K562 (cell line): ENCODE measurements around the gene SC5D. TPM values are rescaled to one million over a fixed set of nuclear protein-coding genes. Genes with fewer than 3 reads are reported as not detected.

ENCODE experiments used
- ATAC-seq: fragments of 200-7000 bp; cut with Tn5 transposase; 3 replicates; pipeline ENCODE4 v1.9.1; 2020; ENCODE audit warnings: moderate library complexity
- BruUV-seq: library from RNA; stranded (reverse); fragments of 400-500 nt; replicated peaks from 2 replicates; lab custom pipeline; 2021; lab: Mats Ljungman, UMichigan
- CTCF ChIA-PET: fragments of 300-600 bp; formaldehyde crosslinking; extraction: SDS; loops from one replicate; lab custom pipeline; 2021; ENCODE audit warnings: low intra/inter-chr PET ratio; lab: Yijun Ruan, JAX
- POLR2A ChIA-PET: fragments of 300-600, 350-650 bp; sonication (Branson Sonifier 250); formaldehyde crosslinking; extraction: SDS; loops from one replicate; lab custom pipeline; 2021; ENCODE audit warnings: antibody characterized with exemption, inconsistent platforms; lab: Yijun Ruan, JAX
- DNase-seq, 4 experiments: peaks; one replicate each; pipeline versions ENCODE4 v3.0.0 to v3.0.0-alpha.2; 2011 to 2018; ENCODE audit warnings: low spot score in 3 of 4, mixed read lengths in 3 of 4; ENCODE audit errors: extremely low read depth in 1 of 4
- FAIRE-seq: peaks from 2 replicates; lab custom pipeline; 2011; peaks lifted over from hg19 to GRCh38; lab: Jason Lieb, UNC
- H2AFZ ChIP-seq: 2 replicates; pipeline ENCODE4 v1.6.0; 2011; ENCODE audit warnings: low read depth, low read length, control low read depth, inconsistent platforms
- H3K27ac ChIP-seq: fragments of 200-600 bp; 3 replicates; pipeline ENCODE4 v1.8.0; 2011; ENCODE audit warnings: low read depth, mild to moderate bottlenecking, control low read depth, inconsistent platforms, low read length, moderate library complexity, mixed read lengths; ENCODE audit errors: extremely low read depth
- H3K27me3 ChIP-seq, 2 experiments: fragments of 300-600 bp in 1 of 2; 2 replicates in 1 of 2; 3 replicates in 1 of 2; pipeline versions ENCODE4 v1.6.0 to v1.8.0; 2011; ENCODE audit warnings: inconsistent platforms in 2 of 2, low read length in 2 of 2, mild to moderate bottlenecking in 1 of 2, mixed read lengths in 1 of 2, moderate library complexity in 1 of 2; ENCODE audit not compliant: control insufficient read depth in 2 of 2, insufficient read depth in 2 of 2
- H3K36me3 ChIP-seq: fragments of 300-600 bp; 3 replicates; pipeline ENCODE4 v1.8.0; 2011; ENCODE audit warnings: mild to moderate bottlenecking, low read length, inconsistent platforms; ENCODE audit not compliant: control insufficient read depth, insufficient read depth
- H3K4me1 ChIP-seq, 2 experiments: fragments of 200-600 bp in 1 of 2; replicated peaks in 1 of 2; 2 replicates in 1 of 2; 3 replicates in 1 of 2; pipeline versions ENCODE4 v1.5.1 to v1.8.0; 2011; ENCODE audit warnings: inconsistent platforms in 2 of 2, low read length in 2 of 2, mild to moderate bottlenecking in 1 of 2, mixed read lengths in 1 of 2, moderate library complexity in 1 of 2; ENCODE audit not compliant: control insufficient read depth in 2 of 2, insufficient read depth in 2 of 2
- H3K4me2 ChIP-seq: 2 replicates; pipeline ENCODE4 v1.6.1; 2011; ENCODE audit warnings: low read length, control low read depth, inconsistent platforms, mixed read lengths; ENCODE audit not compliant: insufficient read depth
- H3K4me3 ChIP-seq: fragments of 200-600 bp; sonication (generic), shearing (Covaris generic); 2 replicates; pipeline ENCODE4 v1.5.1; 2016; ENCODE audit warnings: control low read depth, inconsistent platforms
- H3K79me2 ChIP-seq: fragments of 200-600 bp; 3 replicates; pipeline ENCODE4 v1.8.0; 2011; ENCODE audit warnings: low read length, inconsistent platforms; ENCODE audit not compliant: control insufficient read depth, insufficient read depth
- H3K9ac ChIP-seq, 2 experiments: 2 replicates each; pipeline versions ENCODE4 v1.6.0 to v1.6.1; 2011; ENCODE audit warnings: low read depth in 2 of 2, low read length in 2 of 2, control low read depth in 1 of 2, inconsistent platforms in 1 of 2, mild to moderate bottlenecking in 1 of 2, mixed read lengths in 1 of 2; ENCODE audit not compliant: insufficient read depth in 1 of 2
- H3K9me1 ChIP-seq: one replicate; pipeline ENCODE4 v1.6.0; 2011; ENCODE audit warnings: inconsistent platforms, mild to moderate bottlenecking, low read length, moderate library complexity; ENCODE audit not compliant: control insufficient read depth, insufficient read depth
- H3K9me3 ChIP-seq: replicated peaks from 2 replicates; pipeline ENCODE4 v1.5.1; 2011; ENCODE audit warnings: low read depth, low read length, inconsistent platforms; ENCODE audit not compliant: control insufficient read depth, insufficient read depth
- H4K20me1 ChIP-seq: replicated peaks from 2 replicates; pipeline ENCODE4 v1.6.1; 2011; ENCODE audit warnings: low read length, inconsistent platforms, mixed read lengths; ENCODE audit not compliant: control insufficient read depth, insufficient read depth
- CHD4 ChIP-seq: fragments of 200-600 bp; sonication (generic); IDR thresholded peaks from 3 replicates; pipeline ENCODE4 v1.6.1; 2012; ENCODE audit warnings: low read depth, mild to moderate bottlenecking, mixed read lengths, low read length, inconsistent platforms; ENCODE audit not compliant: insufficient read depth, insufficient replicate concordance, poor library complexity, severe bottlenecking
- E2F6 ChIP-seq, 2 experiments: IDR thresholded peaks; 2 replicates each; pipeline ENCODE4 v1.6.1; 2011; ENCODE audit warnings: borderline replicate concordance in 1 of 2, control low read depth in 1 of 2, low read depth in 1 of 2, low read length in 1 of 2, mild to moderate bottlenecking in 1 of 2, mixed read lengths in 1 of 2, moderate library complexity in 1 of 2; ENCODE audit not compliant: insufficient read depth in 1 of 2, insufficient read length in 1 of 2, poor library complexity in 1 of 2, severe bottlenecking in 1 of 2; ENCODE audit errors: extremely low read depth in 1 of 2
- MLX ChIP-seq, 2 experiments: fragments of 450-650 bp in 1 of 2; sonication (generic) in 1 of 2; formaldehyde crosslinking; conservative IDR thresholded peaks; 2 replicates each; pipeline versions ENCODE4 v1.4.0 to v1.8.1; 2020 to 2022; ENCODE audit warnings: mild to moderate bottlenecking in 1 of 2, missing genetic modification reagents in 1 of 2
- NFATC3 ChIP-seq: fragments of 450-650 bp; IDR thresholded peaks from 2 replicates; pipeline ENCODE4 v1.6.1; 2017; ENCODE audit warnings: mild to moderate bottlenecking
- PHF20 ChIP-seq: fragments of 450-650 bp; IDR thresholded peaks from 2 replicates; pipeline ENCODE4 v1.6.1; 2018; ENCODE audit not compliant: partially characterized antibody
- POLR2AphosphoS5 ChIP-seq: IDR thresholded peaks from 2 replicates; pipeline ENCODE4 v1.6.1; 2011; ENCODE audit warnings: mild to moderate bottlenecking, low read depth, low read length, moderate library complexity; ENCODE audit not compliant: control insufficient read depth, insufficient read depth
- SIN3B ChIP-seq: fragments of 450-650 bp; IDR thresholded peaks from 2 replicates; pipeline ENCODE4 v1.6.1; 2017; ENCODE audit warnings: low read depth, mild to moderate bottlenecking, moderate library complexity
- SLC30A9 ChIP-seq: fragments of 250-450 bp; sonication (Bioruptor Pico); IDR thresholded peaks from 2 replicates; pipeline ENCODE4 v1.8.0; 2022; ENCODE audit warnings: mild to moderate bottlenecking, moderate library complexity
- SNAPC5 ChIP-seq: fragments of 250-450 bp; sonication (Bioruptor Pico); IDR thresholded peaks from 2 replicates; pipeline ENCODE4 v1.8.0; 2021; ENCODE audit warnings: moderate library complexity, mild to moderate bottlenecking, inconsistent platforms
- SREBF1 ChIP-seq: fragments of 150-350 bp; IDR thresholded peaks from 2 replicates; pipeline ENCODE4 v1.6.1; 2014; ENCODE audit warnings: antibody characterized with exemption, low read depth, low read length, borderline replicate concordance
- THRA ChIP-seq: fragments of 450-650 bp; IDR thresholded peaks from 2 replicates; pipeline ENCODE4 v1.6.1; 2017; ENCODE audit warnings: mild to moderate bottlenecking, moderate library complexity
- ZFP30 ChIP-seq: fragments of 250-450 bp; sonication (Bioruptor Pico); IDR thresholded peaks from 2 replicates; pipeline ENCODE4 v1.8.0; 2022; ENCODE audit warnings: moderate library complexity, mild to moderate bottlenecking, inconsistent platforms, borderline replicate concordance
- ZNF41 ChIP-seq: fragments of 250-450 bp; sonication (Bioruptor Pico); conservative IDR thresholded peaks from 2 replicates; pipeline ENCODE4 v1.4.0; 2020; ENCODE audit warnings: mild to moderate bottlenecking
- ZNF436 ChIP-seq: fragments of 250-450, 450-650 bp; sonication (Bioruptor Pico); formaldehyde crosslinking; IDR thresholded peaks from 2 replicates; pipeline ENCODE4 v1.7.0; 2020; ENCODE audit warnings: mild to moderate bottlenecking
- ZNF512 ChIP-seq: IDR thresholded peaks from 2 replicates; pipeline ENCODE4 v1.6.1; 2016; ENCODE audit warnings: missing genetic modification characterization, missing compliant biosample characterization
- WGBS: fragments of 100-300 bp; shearing (Covaris generic); methylation state at CpG from one replicate; pipeline ENCODE4 v1.1.6; 2016; ENCODE audit warnings: low coverage, mixed read lengths; ENCODE audit not compliant: insufficient coverage; ENCODE audit errors: missing lambda C conversion rate; 5-methylcytosine and 5-hydroxymethylcytosine counted together
- in situ Hi-C: fragments of 300-500 bp; cut with MboI; formaldehyde crosslinking; loops from 4 replicates; pipeline ENCODE4 v1.15.0; 2018; ENCODE audit warnings: inconsistent platforms, mixed read lengths
- intact Hi-C: fragments of 100-400 bp; cut with micrococcal nuclease; formaldehyde crosslinking; loops from 2 replicates; pipeline ENCODE4 v1.14.2; 2022
- polyA plus RNA-seq, 8 experiments: library from polyadenylated mRNA; depleted of rRNA in 4 of 8; stranded (reverse) in 5 of 8; unstranded in 3 of 8; fragments of >200 nt; fragmentation: Nextera tagmentation in 2 of 8; fragmentation: Illumina TruSeq in 1 of 8; extraction: Ambion mirVana in 2 of 8; extraction: Trizol in 1 of 8; gene quantifications; 2 replicates each; pipeline versions ENCODE4 v1.2.1 to v1.2.3, GENCODE V29; 2011 to 2014; ENCODE audit warnings: inconsistent platforms in 1 of 8, missing spikeins in 1 of 8
- total RNA-seq, 7 experiments: library from RNA; depleted of rRNA in 6 of 7; stranded (reverse); fragments of >200 nt in 6 of 7; fragmentation: Illumina TruSeq in 2 of 7; extraction: Trizol in 2 of 7; gene quantifications; 2 replicates each; pipeline versions ENCODE4 v1.2.1 to v1.2.3, GENCODE V29; 2011 to 2021; ENCODE audit warnings: low replicate concordance in 1 of 7

The SC5D gene
- total and polyA plus RNA-seq, 9 of the 15 experiments (the other 6 are each of a cell fraction or from before 2014, with no cell fraction given), result 7.6 to 84.0 (median 17.4) TPM

- Histone ChIP-seq H2AFZ (no peak overlapping the region), H3K27ac (no peak overlapping the region), H4K20me1 (no peaks in the 10 kb centered on the region), H3K9me1 (no peaks in the 10 kb centered on the region), H3K9me3 (no peaks in the 10 kb centered on the region), H3K79me2 (no peaks in the 10 kb centered on the region), H3K4me2 (no peak overlapping the region), H3K9ac (no peak overlapping the region), H3K27me3 (no peaks in the 10 kb centered on the region), H3K4me3 (no peak overlapping the region), H3K4me1 (no peaks in the 10 kb centered on the region), H3K36me3 (no peaks in the 10 kb centered on the region)
- DNase-seq (no peak), ATAC-seq (no peak), FAIRE-seq (no peak)
- no peak for TF ChIP-seq ZNF512 (tag)
- no peak for TF ChIP-seq ZNF41
- TF ChIP-seq ZNF436 (CRISPR knock-in tag), result no peak
- no peak for TF ChIP-seq SIN3B
- no peak for TF ChIP-seq ZFP30
- TF ChIP-seq THRA, result no peak
- no peak for TF ChIP-seq CHD4
- TF ChIP-seq MLX (CRISPR knock-in tag; conservative IDR thresholded peaks at IDR 0.05), result no peak
- TF ChIP-seq E2F6 (IDR thresholded peaks at IDR 0.05; ENCODE audit: borderline replicate concordance in 1 of 2, extremely low read depth in 1 of 2, insufficient read depth in 1 of 2, insufficient read length in 1 of 2, low read depth in 1 of 2, low read length in 1 of 2, poor library complexity in 1 of 2, severe bottlenecking in 1 of 2), result no peak
- TF ChIP-seq PHF20, result no peak
- no peak for TF ChIP-seq SNAPC5 (CRISPR knock-in tag)
- no peak for TF ChIP-seq POLR2AphosphoS5
- no peak for TF ChIP-seq NFATC3
- no peak for TF ChIP-seq SREBF1
- TF ChIP-seq SLC30A9 (CRISPR knock-in tag), result no peak
- intact Hi-C loops (no loop called here), in situ Hi-C loops (loop anchor here (10.0 kb wide), 1 partner anchor 272 kb away; no protein-coding TSS in a partner anchor)
- 0% methylated on average over 6 of the region's 6 CpGs for WGBS
- ChIA-PET CTCF (no interaction called here), POLR2A (interaction anchor here (0.6 kb wide), 1 partner anchor 570 kb away, joined by 3 read pairs; no protein-coding TSS in a partner anchor)
- BruUV-seq, result no TSS peak
Observed at GRCh38 chr11:121323046-121323607, 30.6 kb downstream of the SC5D start.
